HepG2 (cell line): ENCODE results near the gene ZFAND2A.

Experiments used
- JUN ChIP-seq: sonication (generic); formaldehyde crosslinking; IDR thresholded peaks from 2 replicates; pipeline ENCODE4 v1.4.0; 2020; ENCODE audit warnings: mild to moderate bottlenecking, missing genetic modification reagents
- POLR2A ChIP-seq, 2 experiments: IDR thresholded peaks; 2 replicates each; pipeline ENCODE4 v1.6.1; 2011; ENCODE audit warnings: low read depth in 2 of 2, low read length in 2 of 2, mild to moderate bottlenecking in 1 of 2, moderate library complexity in 1 of 2; ENCODE audit not compliant: insufficient read depth in 1 of 2
- SRF ChIP-seq: IDR thresholded peaks from 2 replicates; pipeline ENCODE4 v1.6.1; 2011; ENCODE audit warnings: mild to moderate bottlenecking, low read depth, low read length, moderate library complexity

DNA sequence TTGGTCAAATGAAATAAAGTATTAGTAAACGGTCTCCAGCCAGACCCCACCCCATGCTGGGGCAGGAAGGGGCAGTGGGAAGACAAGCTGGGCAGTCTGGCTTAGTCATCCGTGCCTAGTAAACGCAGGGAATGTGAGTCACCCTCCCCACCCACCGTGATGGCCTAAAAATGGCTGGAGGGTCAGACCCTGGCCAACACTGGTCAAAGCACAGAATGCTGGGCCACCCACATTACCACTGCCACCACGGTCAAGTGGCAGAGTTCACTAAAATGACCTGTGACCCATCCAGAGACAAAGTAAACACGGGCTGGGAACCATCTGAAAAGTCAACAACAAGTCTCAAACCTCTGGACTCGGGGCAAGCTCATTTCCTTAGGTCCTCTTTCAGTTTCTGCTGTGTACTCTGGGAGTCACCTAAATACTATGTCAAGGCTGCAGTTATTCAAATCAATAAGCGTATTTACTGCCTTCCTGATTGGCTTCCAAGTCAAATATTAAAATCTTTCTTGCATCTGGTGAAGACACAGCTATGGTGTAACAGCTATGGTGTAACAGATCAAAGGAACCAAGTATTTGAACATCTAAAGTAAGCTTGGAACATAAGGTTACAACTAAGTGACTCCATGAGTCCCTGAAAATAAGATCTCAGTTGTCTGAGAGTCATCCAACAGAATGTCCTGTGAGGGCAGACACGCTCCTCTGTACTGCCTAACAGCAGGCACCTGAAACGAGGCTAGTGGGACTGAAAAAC, 3.0 kb downstream of the ZFAND2A start:
- TF ChIP-seq JUN (CRISPR knock-in tag) (peak; percentile 97), SRF (no peak), POLR2A (IDR thresholded peaks at IDR 0.05; ENCODE audit: insufficient read depth in 1 of 2, low read depth in 2 of 2, low read length in 2 of 2) (peak; percentile 85 to 99)
